Activated CD8-positive, alpha-beta memory T cell treated with anti-CD3 and anti-CD28 coated beads, Interleukin-2, amount 50 U/mL, for 48 hours (primary cell): Measurements from ENCODE around the gene PVR.
"Not testable (repeated sequence)": the region's sequence is repeated elsewhere in the genome, so short reads cannot be mapped to it uniquely, and the experiment has no call there.

Experiments
- DNase-seq: peaks from one replicate; pipeline ENCODE4 v3.0.0-alpha.2; 2020

The PVR gene

DNA sequence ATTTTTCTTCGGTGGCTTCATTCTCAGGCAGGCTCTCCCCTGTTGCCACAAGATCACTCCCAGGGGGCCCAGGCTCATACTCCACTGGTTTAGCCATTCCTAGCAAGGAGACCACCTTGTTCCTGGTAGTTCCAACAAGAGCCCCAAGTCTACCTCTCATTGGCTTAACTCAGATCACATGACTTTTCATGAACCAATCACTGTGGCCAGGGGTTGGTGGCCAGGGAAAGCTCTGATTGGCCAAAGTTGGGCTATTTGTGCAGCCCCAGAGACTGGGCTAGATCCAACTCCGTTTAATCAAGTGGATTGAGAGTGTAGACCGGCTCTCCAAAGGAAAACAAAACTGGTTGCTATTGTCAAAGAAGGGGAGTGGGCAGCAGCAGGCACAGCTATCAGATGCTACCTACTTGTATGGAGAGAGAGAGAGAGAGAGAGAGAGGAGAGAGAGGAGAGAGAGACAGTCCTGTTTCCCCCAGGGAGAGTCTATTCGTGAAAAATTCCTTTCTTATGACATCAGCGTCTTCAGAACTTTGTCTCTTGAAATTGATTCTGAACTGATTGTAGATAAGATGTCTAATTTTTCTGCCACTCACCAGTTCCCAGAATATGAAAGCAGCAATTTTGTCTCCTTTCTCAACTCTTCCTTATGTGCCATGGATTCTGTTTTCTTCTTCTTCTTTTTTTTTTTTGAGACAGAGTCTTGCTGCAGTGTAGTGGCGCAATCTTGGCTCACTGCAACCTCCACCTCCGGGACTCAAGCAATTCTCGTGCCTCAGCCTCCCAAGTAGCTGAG is 33.5 kb downstream of the PVR start:
- DNase-seq = no peak

GRCh38 chr19:44680536-44680935 is 36.8 kb downstream of the PVR start:
- no peak for DNase-seq

DNA sequence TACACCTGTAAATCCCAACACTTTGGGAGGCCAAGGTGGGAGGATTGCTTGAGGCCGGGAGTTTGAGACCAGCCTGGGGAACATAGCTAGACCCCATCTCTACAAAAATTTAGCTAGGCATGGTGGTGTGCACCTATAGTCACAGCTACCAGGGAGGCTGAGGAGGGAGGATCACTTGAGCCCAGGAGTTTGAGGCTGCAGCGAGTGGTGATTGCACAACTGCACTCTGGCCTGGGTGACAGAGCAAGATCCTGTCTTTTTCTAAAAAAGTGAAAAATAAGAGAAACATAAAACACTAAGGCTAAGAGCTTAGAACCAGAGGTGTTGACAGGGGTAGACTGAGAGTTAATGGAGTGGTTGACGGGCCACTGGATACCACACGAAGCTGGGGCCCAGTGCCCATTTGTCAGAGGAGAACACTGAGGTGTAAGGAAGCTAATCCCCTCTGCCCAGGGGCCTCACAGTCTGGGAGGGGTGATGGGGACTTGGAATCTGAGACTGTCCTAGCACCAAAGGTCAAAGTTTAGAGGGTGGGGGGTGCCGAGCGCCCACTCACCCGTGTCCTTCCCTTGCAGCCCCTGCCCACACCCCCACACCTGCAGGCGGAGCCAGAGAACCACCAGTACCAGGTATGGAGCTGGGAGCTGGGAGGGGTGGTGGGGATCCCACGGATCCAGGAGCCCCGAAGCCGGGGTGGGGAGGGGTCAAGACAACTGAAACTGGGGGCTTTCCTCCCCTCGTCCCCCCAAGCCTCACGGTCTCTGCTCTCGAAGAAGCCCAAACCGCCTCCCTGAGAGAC is 38.5 kb downstream of the PVR start:
- no peak for DNase-seq

DNA sequence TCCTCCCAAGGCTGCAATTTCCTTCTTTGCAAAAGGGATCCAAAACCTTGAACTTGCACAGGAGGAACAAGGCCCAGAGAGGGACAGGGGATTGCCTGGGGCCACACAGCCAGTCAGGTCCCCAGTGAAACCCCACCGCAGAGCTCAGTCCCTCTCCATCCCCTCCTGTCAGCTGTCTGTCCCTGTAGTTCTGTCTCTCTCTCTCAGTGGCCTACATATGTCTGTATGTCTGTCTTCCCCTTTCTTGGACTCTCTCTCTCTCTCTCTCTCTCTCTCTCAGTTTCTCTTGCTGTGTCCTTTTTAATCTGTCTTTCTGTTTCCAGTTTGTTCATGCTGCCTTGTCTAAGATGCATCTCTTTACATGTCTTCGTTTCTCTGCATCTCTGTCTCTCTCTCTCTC is 39.1 kb downstream of the PVR start:
- no peak for DNase-seq

GRCh38 chr19:44683434-44684210 is 39.9 kb downstream of the PVR start:
- no peak for DNase-seq

GRCh38 chr19:44684396-44684795 is 40.7 kb downstream of the PVR start:
- DNase-seq = not testable (repeated sequence)

DNA sequence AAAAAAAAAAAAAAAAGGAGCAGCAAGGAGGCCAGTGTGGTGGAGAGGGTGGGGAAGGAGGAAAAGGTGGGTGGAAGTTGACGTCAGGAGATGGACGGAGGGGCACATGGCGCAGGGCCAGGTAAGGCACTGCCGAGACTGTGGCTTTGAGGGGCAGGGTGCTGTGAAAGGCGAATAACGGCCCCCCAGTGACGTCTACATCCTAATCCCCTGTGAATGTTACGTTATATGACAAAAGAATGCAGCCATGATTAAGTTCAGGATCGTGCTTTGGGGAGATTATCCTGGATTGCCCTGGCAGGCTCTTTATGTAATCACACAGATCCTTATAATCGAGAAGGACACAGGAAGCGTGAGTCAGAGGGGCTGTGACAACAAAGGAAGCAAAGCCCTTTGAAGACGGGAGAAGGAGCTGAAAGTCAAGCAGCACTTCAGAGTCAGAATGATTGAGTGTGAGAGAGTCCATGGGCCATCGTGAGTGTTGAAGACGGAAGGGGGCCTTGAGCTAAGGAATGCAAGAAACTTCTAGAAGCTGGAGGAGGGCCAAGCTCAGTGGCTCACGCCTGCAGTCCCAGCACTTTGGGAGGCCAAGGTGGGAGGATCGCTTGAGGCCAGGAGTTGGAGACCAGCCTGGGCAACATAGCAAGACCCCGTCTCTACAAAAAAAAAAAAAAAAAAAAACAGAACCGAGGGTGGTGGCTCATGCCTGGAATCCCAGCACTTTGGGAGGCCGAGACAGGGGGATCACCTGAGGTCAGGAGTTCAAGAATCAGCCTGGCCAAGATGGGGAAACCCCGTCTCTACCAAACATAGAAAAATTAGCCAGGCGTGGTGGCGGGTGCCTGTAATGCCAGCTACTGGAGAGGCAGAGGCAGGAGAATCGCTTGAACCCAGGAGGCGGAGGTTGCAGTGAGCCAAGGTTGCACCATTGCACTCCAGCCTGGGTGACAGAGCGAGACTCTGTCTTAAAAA is 41.5 kb downstream of the PVR start:
- no peak for DNase-seq

- DNase-seq = no peak
These were observed 42.2 kb downstream of the PVR start for GRCh38 chr19:44685877-44686276.

- DNase-seq = no peak
These were observed 43.2 kb downstream of the PVR start for GRCh38 chr19:44686896-44687295.

DNA sequence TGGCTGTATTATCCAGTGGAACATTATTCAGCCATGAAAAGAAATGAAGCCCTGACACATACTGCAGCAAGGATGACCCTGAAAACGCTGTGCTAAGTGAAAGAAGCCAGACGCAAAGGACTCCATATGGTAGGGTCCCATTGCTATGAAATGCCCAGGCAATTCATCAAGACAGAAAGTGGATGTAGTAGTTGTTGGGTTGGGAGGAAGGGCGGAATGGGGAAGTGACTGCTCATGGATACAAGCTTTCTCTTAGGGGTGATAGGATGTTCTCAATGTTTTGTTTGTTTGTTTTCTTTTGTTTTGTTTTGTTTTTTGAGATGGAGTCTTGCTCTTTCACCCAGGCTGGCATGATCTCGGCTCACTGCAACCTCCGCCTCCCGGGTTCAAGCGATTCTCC is 44.2 kb downstream of the PVR start:
- DNase-seq = no peak

DNA sequence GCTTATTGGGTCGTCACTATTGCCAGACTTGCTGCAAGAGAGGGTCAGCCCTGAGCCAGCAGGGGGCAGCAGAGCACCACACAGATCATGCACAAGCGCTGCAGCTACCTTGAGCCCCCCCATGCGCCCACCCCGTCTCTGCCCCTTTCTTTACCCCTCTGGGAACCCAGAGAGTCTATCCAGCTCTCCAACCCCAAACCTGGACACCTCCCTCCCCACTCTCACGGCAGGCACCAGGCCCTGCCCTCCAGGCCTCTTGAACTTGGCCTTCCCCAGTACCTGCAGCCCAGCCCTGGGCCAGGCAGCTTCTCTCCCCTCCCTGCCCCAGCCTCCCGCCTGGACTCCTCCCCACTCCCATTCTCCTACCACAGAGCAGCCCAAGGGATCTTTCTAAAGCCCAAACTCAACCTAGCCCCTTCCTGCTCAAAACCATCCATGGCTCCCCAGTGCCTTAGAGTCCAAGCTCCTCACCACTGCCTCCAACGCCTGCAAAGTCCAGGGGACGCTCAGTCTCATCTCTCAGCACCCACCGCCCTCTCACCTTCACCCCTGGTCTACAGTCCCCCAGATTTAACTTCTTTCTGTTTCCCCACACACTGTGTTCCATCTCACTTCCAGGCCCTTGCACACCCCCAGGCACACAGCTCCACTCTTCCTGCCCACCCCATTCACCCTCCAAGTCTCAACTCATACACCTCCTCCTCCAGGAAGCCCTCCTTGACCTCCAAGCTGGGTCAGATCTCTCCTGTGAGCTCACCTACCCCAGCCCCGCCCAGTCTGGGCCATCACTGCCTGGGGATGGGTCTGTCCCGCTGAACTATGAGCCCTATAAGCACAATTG is 45.8 kb downstream of the PVR start:
- DNase-seq = peak; percentile 94

DNA sequence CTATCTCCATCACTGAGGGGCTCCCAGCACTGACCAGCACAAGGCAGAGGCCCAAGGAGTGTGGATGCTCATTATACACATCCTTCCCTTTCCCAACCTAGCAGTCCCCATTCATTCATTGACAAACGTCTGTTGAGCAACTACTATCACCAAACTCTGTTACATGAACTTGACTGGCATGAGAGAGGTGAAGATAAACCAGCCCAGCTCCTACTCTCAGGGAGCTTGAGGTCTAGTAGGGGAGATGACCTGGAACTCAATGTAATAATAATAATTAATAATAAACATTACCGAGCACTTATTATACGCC is 46.4 kb downstream of the PVR start:
- no peak for DNase-seq

DNA sequence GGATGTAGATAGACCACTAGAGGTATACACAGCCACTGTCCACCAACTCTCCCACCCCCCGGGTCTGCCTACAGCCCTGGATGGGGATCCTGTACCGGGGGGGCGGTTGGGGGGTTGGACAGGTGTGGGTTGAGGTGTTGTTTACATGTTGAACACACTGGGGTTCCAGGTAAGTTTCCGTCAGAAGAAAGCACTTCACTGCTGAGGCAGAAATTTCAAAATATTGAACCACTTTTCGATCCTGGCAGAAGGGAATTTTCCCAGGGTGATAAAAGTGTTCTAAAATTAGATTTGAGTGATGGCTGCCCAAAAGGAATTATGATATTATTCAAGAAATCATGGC is 48.6 kb downstream of the PVR start:
- no peak for DNase-seq

- peak; percentile 61 for DNase-seq
These were observed 50.5 kb downstream of the PVR start for GRCh38 chr19:44694184-44694579.

- no peak for DNase-seq
These were observed 53.4 kb downstream of the PVR start for GRCh38 chr19:44696939-44697669.

GRCh38 chr19:44697670-44698034 is 53.9 kb downstream of the PVR start:
- no peak for DNase-seq

DNA sequence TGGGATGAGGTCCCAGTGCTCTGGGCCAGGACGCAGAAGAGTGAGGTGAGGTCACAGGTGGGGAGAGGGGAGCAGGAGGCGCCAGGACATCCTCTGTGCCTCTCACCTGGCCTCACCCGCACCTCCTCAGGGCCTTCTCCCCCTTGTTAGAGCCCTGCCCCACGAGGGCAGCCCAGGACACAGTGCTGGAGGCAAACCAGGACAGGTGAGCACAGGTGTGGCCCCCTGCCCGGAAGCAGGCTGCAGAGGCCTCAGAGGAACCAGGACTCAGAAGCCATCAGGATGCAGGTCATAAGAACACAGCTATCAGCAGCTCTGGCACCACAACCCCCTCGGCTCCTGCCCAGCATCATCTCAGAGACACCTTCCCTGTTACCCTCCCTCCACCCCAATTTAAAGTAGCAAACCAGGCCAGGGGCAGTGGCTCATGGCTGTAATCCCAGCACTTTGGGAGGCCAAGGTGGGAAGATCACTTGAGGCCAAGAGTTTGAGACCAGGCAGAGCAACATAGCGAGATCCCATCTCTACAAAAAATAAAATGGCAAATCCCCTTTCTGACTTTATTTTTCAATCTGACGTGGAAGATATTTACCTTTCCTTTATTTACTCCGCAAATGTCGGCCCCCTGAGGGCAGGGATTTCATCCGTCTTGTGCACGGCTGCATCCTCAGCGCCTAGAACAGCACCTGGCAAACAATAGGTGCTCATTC is 54.9 kb downstream of the PVR start, which contains the start of gene CEACAM16:
TSS of gene CEACAM16 (plus strand) at position 660 of the 710 bp plus-strand sequence. CDS start 2,306 bp downstream, outside the sequence.
- DNase-seq = no peak

DNA sequence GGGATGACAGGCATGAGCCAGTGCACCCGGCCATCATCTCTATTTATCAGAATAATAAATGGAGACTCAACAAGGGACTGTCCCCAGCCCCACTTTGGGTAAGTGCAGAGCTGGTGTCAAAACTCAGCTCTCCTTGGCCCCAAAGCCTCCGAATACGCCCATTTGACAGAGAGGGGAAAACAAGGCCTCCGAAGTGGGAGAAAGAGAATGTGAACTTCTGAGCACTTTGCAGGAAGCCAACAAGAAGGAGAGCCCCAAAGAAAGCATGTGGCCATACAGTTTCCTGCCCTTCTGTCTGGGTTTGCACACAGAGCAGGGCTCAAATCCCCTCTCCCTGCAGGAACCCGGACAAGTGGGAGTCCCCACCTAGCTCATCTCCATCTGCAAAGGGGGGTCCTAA is 56.8 kb downstream of the PVR start:
- no peak for DNase-seq

- DNase-seq = no peak
These were observed 57.5 kb downstream of the PVR start for GRCh38 chr19:44701228-44701627.

GRCh38 chr19:44702551-44703176 is 59.0 kb downstream of the PVR start:
- no peak for DNase-seq
